ENCODE results near the gene CDH11. TPM values are rescaled to one million over a fixed set of nuclear protein-coding genes. Genes with fewer than 3 reads are reported as not detected.

CDH11 gene
- total and polyA plus RNA-seq, 2 experiments from 2014 or later = 3.5 to 19.6 TPM

DNA sequence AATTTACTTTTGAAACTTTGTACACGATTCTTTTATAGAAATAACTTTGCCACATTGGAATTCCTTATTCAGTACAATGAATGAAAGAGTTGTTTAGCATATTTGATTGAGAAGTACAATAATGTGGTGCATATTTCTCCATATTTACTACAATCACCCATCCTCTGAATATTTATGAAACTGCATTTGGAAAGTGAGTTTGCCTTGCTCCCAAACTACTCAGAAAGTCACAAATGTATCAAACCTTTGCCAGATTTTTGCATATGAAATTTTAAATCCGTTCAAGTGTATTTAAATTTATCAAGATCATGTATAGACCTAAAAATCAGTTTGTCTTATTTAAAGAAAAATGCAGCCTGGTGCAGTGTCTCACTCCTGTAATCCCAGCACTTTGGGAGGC is 148.7 kb downstream of the CDH11 start (continued):
- TF ChIP-seq ZNF331 (CRISPR knock-in tag; IDR thresholded peaks at IDR 0.05; ENCODE audit: low read depth) (no peak), POLR2AphosphoS5 (IDR thresholded peaks at IDR 0.05; ENCODE audit: low read depth) (no peak)
- TF ChIP-seq, protein P1, sequence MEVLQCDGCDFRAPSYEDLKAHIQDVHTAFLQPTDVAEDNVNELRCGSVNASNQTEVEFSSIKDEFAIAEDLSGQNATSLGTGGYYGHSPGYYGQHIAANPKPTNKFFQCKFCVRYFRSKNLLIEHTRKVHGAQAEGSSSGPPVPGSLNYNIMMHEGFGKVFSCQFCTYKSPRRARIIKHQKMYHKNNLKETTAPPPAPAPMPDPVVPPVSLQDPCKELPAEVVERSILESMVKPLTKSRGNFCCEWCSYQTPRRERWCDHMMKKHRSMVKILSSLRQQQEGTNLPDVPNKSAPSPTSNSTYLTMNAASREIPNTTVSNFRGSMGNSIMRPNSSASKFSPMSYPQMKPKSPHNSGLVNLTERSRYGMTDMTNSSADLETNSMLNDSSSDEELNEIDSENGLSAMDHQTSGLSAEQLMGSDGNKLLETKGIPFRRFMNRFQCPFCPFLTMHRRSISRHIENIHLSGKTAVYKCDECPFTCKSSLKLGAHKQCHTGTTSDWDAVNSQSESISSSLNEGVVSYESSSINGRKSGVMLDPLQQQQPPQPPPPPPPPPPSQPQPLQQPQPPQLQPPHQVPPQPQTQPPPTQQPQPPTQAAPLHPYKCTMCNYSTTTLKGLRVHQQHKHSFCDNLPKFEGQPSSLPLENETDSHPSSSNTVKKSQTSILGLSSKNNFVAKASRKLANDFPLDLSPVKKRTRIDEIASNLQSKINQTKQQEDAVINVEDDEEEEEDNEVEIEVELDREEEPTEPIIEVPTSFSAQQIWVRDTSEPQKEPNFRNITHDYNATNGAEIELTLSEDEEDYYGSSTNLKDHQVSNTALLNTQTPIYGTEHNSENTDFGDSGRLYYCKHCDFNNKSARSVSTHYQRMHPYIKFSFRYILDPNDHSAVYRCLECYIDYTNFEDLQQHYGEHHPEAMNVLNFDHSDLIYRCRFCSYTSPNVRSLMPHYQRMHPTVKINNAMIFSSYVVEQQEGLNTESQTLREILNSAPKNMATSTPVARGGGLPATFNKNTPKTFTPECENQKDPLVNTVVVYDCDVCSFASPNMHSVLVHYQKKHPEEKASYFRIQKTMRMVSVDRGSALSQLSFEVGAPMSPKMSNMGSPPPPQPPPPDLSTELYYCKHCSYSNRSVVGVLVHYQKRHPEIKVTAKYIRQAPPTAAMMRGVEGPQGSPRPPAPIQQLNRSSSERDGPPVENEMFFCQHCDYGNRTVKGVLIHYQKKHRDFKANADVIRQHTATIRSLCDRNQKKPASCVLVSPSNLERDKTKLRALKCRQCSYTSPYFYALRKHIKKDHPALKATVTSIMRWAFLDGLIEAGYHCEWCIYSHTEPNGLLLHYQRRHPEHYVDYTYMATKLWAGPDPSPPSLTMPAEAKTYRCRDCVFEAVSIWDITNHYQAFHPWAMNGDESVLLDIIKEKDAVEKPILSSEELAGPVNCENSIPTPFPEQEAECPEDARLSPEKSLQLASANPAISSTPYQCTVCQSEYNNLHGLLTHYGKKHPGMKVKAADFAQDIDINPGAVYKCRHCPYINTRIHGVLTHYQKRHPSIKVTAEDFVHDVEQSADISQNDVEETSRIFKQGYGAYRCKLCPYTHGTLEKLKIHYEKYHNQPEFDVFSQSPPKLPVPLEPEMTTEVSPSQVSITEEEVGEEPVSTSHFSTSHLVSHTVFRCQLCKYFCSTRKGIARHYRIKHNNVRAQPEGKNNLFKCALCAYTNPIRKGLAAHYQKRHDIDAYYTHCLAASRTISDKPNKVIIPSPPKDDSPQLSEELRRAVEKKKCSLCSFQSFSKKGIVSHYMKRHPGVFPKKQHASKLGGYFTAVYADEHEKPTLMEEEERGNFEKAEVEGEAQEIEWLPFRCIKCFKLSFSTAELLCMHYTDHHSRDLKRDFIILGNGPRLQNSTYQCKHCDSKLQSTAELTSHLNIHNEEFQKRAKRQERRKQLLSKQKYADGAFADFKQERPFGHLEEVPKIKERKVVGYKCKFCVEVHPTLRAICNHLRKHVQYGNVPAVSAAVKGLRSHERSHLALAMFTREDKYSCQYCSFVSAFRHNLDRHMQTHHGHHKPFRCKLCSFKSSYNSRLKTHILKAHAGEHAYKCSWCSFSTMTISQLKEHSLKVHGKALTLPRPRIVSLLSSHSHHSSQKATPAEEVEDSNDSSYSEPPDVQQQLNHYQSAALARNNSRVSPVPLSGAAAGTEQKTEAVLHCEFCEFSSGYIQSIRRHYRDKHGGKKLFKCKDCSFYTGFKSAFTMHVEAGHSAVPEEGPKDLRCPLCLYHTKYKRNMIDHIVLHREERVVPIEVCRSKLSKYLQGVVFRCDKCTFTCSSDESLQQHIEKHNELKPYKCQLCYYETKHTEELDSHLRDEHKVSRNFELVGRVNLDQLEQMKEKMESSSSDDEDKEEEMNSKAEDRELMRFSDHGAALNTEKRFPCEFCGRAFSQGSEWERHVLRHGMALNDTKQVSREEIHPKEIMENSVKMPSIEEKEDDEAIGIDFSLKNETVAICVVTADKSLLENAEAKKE (CRISPR knock-in tag; IDR thresholded peaks at IDR 0.05) = no peak

DNA sequence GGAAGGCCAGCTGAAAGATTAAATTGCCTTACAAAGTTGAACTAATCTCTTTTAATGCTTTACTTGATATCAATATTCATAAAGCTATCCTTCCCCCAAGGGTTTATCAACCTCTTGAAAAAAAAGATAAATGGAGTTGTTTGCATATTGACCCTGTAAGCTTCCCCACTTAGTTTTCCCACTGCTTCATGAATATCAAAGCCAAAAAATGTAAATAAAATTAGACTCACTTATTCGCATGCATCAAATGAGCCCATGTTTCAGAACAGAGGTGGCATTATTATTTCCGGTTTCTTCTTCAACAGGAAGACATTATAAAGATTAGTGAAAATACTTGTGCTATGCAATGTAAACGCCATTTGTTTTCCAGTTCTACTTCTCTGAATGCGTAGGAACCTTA is 150.7 kb downstream of the CDH11 start:
- Histone ChIP-seq H3K27ac (ENCODE audit: low read depth) (no peak overlapping the region), H3K4me3 (no peak overlapping the region), H3K4me2 (no peak overlapping the region), H3K79me2 (replicated peaks; ENCODE audit: insufficient read depth) (no peaks in the 10 kb centered on the region), H2AFZ (no peak overlapping the region), H3K4me1 (ENCODE audit: insufficient read depth) (no peaks in the 10 kb centered on the region), H3K36me3 (ENCODE audit: insufficient read depth) (no peaks in the 10 kb centered on the region), H3K27me3 (ENCODE audit: insufficient read depth) (no peaks in the 10 kb centered on the region), H4K20me1 (replicated peaks; ENCODE audit: insufficient read depth) (no peaks in the 10 kb centered on the region), H3K9me2 (ENCODE audit: insufficient read depth) (peaks cover 8% of the 10 kb centered on the region), H3F3A (replicated peaks; ENCODE audit: low read depth) (no peaks in the 10 kb centered on the region)
- no peaks in the 10 kb centered on the region for H3K9me3 Mint-ChIP-seq
- H3K27ac Mint-ChIP-seq = no peak overlapping the region
- no peaks in the 10 kb centered on the region for H3K36me3 Mint-ChIP-seq (ENCODE audit: low read depth)
- H3K27me3 Mint-ChIP-seq (ENCODE audit: insufficient read depth, low read depth, poor library complexity) = no peaks in the 10 kb centered on the region
- TF ChIP-seq STAT1 (IDR thresholded peaks at IDR 0.05; ENCODE audit: unreplicated experiment) (no peak), ZNF331 (CRISPR knock-in tag; IDR thresholded peaks at IDR 0.05; ENCODE audit: low read depth) (no peak), ZNF114 (CRISPR knock-in tag; IDR thresholded peaks at IDR 0.05) (no peak)
- TF ChIP-seq, protein P2, sequence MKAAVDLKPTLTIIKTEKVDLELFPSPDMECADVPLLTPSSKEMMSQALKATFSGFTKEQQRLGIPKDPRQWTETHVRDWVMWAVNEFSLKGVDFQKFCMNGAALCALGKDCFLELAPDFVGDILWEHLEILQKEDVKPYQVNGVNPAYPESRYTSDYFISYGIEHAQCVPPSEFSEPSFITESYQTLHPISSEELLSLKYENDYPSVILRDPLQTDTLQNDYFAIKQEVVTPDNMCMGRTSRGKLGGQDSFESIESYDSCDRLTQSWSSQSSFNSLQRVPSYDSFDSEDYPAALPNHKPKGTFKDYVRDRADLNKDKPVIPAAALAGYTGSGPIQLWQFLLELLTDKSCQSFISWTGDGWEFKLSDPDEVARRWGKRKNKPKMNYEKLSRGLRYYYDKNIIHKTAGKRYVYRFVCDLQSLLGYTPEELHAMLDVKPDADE (IDR thresholded peaks at IDR 0.05) = no peak
- TF ChIP-seq, protein P1 (CRISPR knock-in tag; IDR thresholded peaks at IDR 0.05) = no peak
- no peaks in the 10 kb centered on the region for H3K4me1 Mint-ChIP-seq
- no peak overlapping the region for H3K4me3 Mint-ChIP-seq
- ATAC-seq (no peak), DNase-seq (ENCODE audit: low spot score) (no peak)
